Thoracic aorta (tissue), 2 donors: Measurements from ENCODE around the gene MICAL2. TPM values are rescaled to one million over a fixed set of nuclear protein-coding genes. Genes with fewer than 3 reads are reported as not detected.
A peak's percentile ranks its signal among the peaks of the same experiment; 100 is the strongest.

Experiments
- ATAC-seq: fragments of 150-250 bp; one replicate; pipeline ENCODE4 v1.8.0; 2017; ENCODE audit warnings: low read depth; ENCODE audit not compliant: insufficient number of reproducible peaks, low FRiP score
- DNase-seq: peaks from one replicate; pipeline ENCODE4 v3.0.0-alpha.2; 2020; ENCODE audit warnings: low spot score
- H3K27ac ChIP-seq, 2 donors: fragments of 200-600 bp; sonication (generic); 1 replicate in 1 of 2; 2 replicates in 1 of 2; pipeline ENCODE4 v1.5.1; 2016; ENCODE audit warnings: mild to moderate bottlenecking in 2 of 2, moderate library complexity in 2 of 2
- H3K27me3 ChIP-seq: fragments of 200-600 bp; sonication (generic); replicated peaks from 2 replicates; pipeline ENCODE4 v1.6.0; 2016; ENCODE audit warnings: mild to moderate bottlenecking; ENCODE audit not compliant: insufficient read depth
- H3K36me3 ChIP-seq: fragments of 200-600 bp; sonication (generic); one replicate; pipeline ENCODE4 v1.5.1; 2016
- H3K4me1 ChIP-seq, 2 donors: fragments of 200-600 bp; sonication (generic); 1 replicate in 1 of 2; 2 replicates in 1 of 2; pipeline versions ENCODE4 v1.5.1 to v1.6.0; 2016; ENCODE audit warnings: low read depth in 2 of 2, mild to moderate bottlenecking in 1 of 2; ENCODE audit not compliant: control insufficient read depth in 1 of 2
- H3K4me3 ChIP-seq: fragments of 200-600 bp; sonication (generic); 2 replicates; pipeline ENCODE4 v1.5.1; 2016; ENCODE audit warnings: mild to moderate bottlenecking
- H3K9me3 ChIP-seq: fragments of 200-600 bp; sonication (generic); 2 replicates; pipeline ENCODE4 v1.5.1; 2016
- total RNA-seq, 2 donors: library from RNA; depleted of rRNA; stranded (reverse); fragments of >200 nt; gene quantifications; one replicate each; pipeline versions ENCODE4 v1.1.0 to v1.2.3, GENCODE V29; 2016
- TF ChIP-seq, protein P1 (sequence below): fragments of 200-600 bp; sonication (generic); IDR thresholded peaks from one replicate; pipeline ENCODE4 v1.5.1; 2019; ENCODE audit warnings: antibody characterized with exemption

The MICAL2 gene
- total RNA-seq, 2 donors from 2014 or later: 791 to 989 TPM

DNA sequence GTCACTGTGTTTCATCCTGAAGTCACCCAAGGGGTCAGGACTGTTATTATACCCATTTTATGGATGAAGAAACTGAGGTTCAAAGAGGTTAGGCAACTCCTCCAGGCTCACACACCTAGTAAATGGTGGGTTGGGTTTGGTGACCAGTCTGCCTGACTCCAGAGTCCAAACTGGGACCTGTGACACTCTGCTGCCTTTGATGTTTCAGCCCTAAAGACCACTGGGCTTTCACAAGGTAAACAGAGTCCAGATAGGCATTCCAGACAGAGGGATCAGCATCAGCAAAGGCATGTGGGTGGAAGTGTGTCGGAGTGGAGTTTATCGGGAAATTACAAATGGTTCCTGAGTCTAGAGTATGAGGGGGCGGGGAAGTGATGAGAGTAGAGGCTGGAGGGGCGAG, 38.5 kb downstream of the MICAL2 start:
- Histone ChIP-seq H3K36me3 (peaks cover 10% of the 10 kb centered on the region), H3K27ac (peak overlapping the region; percentile 58 to 69), H3K9me3 (no peaks in the 10 kb centered on the region), H3K4me3 (no peak overlapping the region), H3K27me3 (no peaks in the 10 kb centered on the region), H3K4me1 (peaks cover 16 to 85% of the 10 kb centered on the region in 2 donors)
- ATAC-seq (no peak), DNase-seq (no peak)
- TF ChIP-seq, protein P1, sequence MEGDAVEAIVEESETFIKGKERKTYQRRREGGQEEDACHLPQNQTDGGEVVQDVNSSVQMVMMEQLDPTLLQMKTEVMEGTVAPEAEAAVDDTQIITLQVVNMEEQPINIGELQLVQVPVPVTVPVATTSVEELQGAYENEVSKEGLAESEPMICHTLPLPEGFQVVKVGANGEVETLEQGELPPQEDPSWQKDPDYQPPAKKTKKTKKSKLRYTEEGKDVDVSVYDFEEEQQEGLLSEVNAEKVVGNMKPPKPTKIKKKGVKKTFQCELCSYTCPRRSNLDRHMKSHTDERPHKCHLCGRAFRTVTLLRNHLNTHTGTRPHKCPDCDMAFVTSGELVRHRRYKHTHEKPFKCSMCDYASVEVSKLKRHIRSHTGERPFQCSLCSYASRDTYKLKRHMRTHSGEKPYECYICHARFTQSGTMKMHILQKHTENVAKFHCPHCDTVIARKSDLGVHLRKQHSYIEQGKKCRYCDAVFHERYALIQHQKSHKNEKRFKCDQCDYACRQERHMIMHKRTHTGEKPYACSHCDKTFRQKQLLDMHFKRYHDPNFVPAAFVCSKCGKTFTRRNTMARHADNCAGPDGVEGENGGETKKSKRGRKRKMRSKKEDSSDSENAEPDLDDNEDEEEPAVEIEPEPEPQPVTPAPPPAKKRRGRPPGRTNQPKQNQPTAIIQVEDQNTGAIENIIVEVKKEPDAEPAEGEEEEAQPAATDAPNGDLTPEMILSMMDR: no peak

DNA sequence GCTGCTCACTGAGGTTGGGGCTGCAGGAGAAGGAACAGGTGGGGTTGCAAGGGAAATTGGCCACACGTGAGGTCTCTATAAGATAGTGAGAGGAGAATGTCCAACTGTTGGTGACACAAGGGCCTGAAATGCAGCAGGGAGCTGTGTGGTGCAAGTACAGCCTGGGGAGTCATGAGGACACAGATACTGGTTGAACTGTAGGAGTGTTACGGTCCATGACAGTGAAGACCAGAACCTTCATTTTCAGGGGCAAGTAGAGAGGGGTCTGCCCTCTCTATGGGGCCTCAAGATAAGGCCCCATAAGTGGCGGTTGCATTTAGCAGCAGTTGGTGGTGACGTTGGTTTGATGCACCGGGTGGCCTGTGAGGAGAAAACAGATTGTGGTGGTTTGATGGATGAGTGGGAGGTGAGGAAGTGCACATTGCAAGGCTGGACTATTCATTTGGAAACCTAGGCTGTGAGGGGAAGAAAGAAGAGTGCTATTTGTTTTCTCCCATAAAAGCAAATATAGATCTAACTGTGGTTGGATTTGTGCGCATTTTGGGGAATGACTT, 39.4 kb downstream of the MICAL2 start:
- Histone ChIP-seq H3K9me3 (no peaks in the 10 kb centered on the region), H3K27me3 (no peaks in the 10 kb centered on the region), H3K4me3 (no peak overlapping the region), H3K36me3 (peaks cover 19% of the 10 kb centered on the region), H3K4me1 (peaks cover 13 to 85% of the 10 kb centered on the region in 2 donors), H3K27ac (peak overlapping the region; percentile 58 to 69)
- DNase-seq (no peak), ATAC-seq (no peak)
- TF ChIP-seq, protein P1: no peak

DNA sequence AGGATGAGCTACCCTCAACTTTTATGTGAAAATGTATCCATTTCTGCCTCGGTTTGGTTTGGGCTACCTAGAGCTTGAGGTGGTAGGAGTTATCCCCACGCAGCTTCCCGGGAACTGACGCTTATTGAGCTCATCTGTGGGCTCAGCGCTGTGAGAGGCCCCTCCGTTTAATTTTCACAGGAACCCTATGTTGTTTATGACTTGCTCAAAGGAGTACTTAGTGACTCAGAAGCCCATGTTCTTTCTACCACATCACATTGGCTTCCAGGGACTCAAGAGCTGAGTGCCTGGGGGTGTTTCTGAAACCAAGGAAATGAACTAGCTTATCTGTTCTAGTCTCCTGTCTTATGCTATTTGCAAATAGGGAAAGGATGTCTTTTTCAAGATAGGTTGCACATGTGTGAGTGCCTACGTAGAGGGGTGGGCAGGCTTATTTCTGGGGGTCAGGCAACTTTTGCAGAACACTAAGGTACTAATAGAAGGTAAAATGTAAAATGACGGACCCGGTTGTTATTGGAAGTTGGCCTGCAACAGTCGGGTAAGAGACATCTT, 40.5 kb downstream of the MICAL2 start:
- TF ChIP-seq, protein P1: no peak
- no peak for DNase-seq
- Histone ChIP-seq H3K4me1 (peaks cover 19 to 85% of the 10 kb centered on the region in 2 donors), H3K36me3 (peaks cover 26% of the 10 kb centered on the region), H3K4me3 (no peak overlapping the region), H3K27ac (peak overlapping the region; percentile 58 to 69), H3K9me3 (no peaks in the 10 kb centered on the region), H3K27me3 (no peaks in the 10 kb centered on the region)
- peak; percentile 29 for ATAC-seq

DNA sequence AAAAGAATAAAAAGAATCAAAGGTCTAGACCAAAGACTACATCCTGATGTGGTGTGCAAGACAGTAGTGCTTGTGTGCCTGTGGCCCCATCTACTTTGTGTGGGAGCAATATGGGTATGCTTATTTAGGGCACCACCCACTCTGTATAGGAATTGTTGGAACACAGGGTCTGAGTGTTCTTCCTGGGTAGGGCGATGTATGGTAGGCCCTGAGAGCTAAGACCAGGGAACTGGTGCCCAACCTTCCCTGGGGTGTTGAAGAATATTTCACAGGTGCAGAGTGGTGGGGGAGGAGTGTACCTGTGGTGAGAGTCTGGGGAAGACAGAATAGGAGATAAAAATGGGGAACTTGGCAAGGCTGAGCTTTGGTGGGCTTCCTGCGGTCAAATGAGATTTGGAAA, 41.9 kb downstream of the MICAL2 start:
- TF ChIP-seq, protein P1: no peak

DNA sequence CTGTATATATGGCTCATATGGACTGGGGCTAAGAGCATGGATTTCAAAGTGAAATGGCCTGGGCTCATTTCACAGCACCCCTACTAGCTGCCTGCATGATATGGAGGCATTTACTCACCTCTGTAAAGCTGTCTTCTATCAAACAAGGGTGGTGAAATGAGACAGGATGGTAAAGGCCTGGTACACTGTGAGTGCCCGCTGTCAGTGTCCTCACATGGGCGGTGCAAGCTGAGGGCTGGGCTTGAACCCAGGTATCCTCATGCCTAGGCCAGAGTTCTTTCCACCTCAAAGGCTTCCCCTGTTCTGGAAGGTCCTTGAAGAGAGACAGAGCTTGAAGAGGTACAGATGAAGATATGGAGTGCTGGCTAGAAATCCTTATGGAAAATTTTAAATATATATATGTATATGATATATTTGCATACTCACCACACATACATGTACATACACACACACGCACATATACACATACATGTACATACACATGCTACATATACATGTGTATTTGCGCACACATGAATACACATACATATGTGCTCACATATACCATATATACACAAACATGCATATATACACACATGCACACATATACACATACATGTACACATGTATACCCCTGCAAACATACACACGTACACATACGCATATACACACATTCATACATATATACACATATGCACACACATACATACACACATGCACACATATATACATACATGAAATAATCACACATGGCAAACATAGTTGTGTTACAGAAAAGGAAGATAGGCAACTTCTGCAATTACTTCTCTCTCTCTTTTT, 44.7 kb downstream of the MICAL2 start:
- H3K27me3 ChIP-seq: no peaks in the 10 kb centered on the region
- TF ChIP-seq, protein P1: no peak
- no peaks in the 10 kb centered on the region for H3K9me3 ChIP-seq
- peak overlapping the region; percentile 97 to 98 for H3K27ac ChIP-seq
- H3K4me1 ChIP-seq: peaks cover 53 to 98% of the 10 kb centered on the region in 2 donors
- no peak overlapping the region for H3K4me3 ChIP-seq
- ATAC-seq: no peak
- DNase-seq: no peak
- peaks cover 32% of the 10 kb centered on the region for H3K36me3 ChIP-seq

More for the DNA sequence above, 41.9 kb downstream of the MICAL2 start:
- H3K27ac ChIP-seq: peak overlapping the region; percentile 69 to 98
- DNase-seq (no peak), ATAC-seq (no peak)
- H3K9me3 ChIP-seq: no peaks in the 10 kb centered on the region
- H3K27me3 ChIP-seq: no peaks in the 10 kb centered on the region
- H3K4me1 ChIP-seq: peaks cover 32 to 98% of the 10 kb centered on the region in 2 donors
- H3K36me3 ChIP-seq: peaks cover 32% of the 10 kb centered on the region
- H3K4me3 ChIP-seq: no peak overlapping the region
